Measurements from ENCODE around the gene TIA1.
"Not testable (repeated sequence)": the region's sequence is repeated elsewhere in the genome, so short reads cannot be mapped to it uniquely, and the experiment has no call there.

Gene TIA1

GRCh38 chr2:70248181-70248847 is at the start of gene TIA1:
Gene TIA1 (minus strand): TSS chr2:70248628. CDS start chr2:70248430, 198 bp downstream.
- DNase-seq (ENCODE audit: low read depth in 3 of 3): peak; percentile 96 to 98 (median 96)

- not testable (repeated sequence) for DNase-seq (ENCODE audit: low read depth in 3 of 3)
Observed at GRCh38 chr2:70297828-70298227, 49.4 kb upstream of the TIA1 start.

GRCh38 chr2:70283500-70284191 is 35.2 kb upstream of the TIA1 start:
- no peak for DNase-seq (ENCODE audit: low read depth in 3 of 3)

- no peak for DNase-seq (ENCODE audit: low read depth in 3 of 3)
Observed at GRCh38 chr2:70282439-70282838, 34.0 kb upstream of the TIA1 start.

GRCh38 chr2:70280242-70280798 is 31.9 kb upstream of the TIA1 start:
- no peak for DNase-seq (ENCODE audit: low read depth in 3 of 3)

- no peak for DNase-seq (ENCODE audit: low read depth in 3 of 3)
Observed at GRCh38 chr2:70270323-70270722, 21.9 kb upstream of the TIA1 start.

- not testable (repeated sequence) for DNase-seq (ENCODE audit: low read depth in 3 of 3)
Observed at GRCh38 chr2:70269422-70270302, 21.2 kb upstream of the TIA1 start.

GRCh38 chr2:70266925-70267324 is 18.5 kb upstream of the TIA1 start:
- DNase-seq (ENCODE audit: low read depth in 3 of 3): not testable (repeated sequence)

GRCh38 chr2:70261501-70261900 is 13.1 kb upstream of the TIA1 start:
- DNase-seq (ENCODE audit: low read depth in 3 of 3): no peak

- no peak for DNase-seq (ENCODE audit: low read depth in 3 of 3)
Observed at GRCh38 chr2:70258532-70258875, 10.1 kb upstream of the TIA1 start.

- DNase-seq (ENCODE audit: low read depth in 3 of 3): no peak
Observed at GRCh38 chr2:70255637-70256314, 7.3 kb upstream of the TIA1 start.

GRCh38 chr2:70250434-70250833 is 2.0 kb upstream of the TIA1 start:
- DNase-seq (ENCODE audit: low read depth in 3 of 3): no peak

GRCh38 chr2:70247364-70248180 is 856 bp downstream of the TIA1 start:
- DNase-seq (ENCODE audit: low read depth in 3 of 3): no peak

- DNase-seq (ENCODE audit: low read depth in 3 of 3): no peak
Observed at GRCh38 chr2:70243806-70244584, 4.4 kb downstream of the TIA1 start.

- no peak for DNase-seq (ENCODE audit: low read depth in 3 of 3)
Observed at GRCh38 chr2:70242552-70242951, 5.9 kb downstream of the TIA1 start.

- DNase-seq (ENCODE audit: low read depth in 3 of 3): no peak
Observed at GRCh38 chr2:70241340-70241739, 7.1 kb downstream of the TIA1 start.

GRCh38 chr2:70240599-70240998 is 7.8 kb downstream of the TIA1 start:
- DNase-seq (ENCODE audit: low read depth in 3 of 3): no peak

- DNase-seq (ENCODE audit: low read depth in 3 of 3): no peak
Observed at GRCh38 chr2:70233926-70234325, 14.5 kb downstream of the TIA1 start.

GRCh38 chr2:70226781-70227180 is 21.6 kb downstream of the TIA1 start:
- DNase-seq (ENCODE audit: low read depth in 3 of 3): no peak

- not testable (repeated sequence) for DNase-seq (ENCODE audit: low read depth in 3 of 3)
Observed at GRCh38 chr2:70223305-70223704, 25.1 kb downstream of the TIA1 start.
